ENCODE data around the gene SPACA4.
"Not testable (repeated sequence)": the region's sequence is repeated elsewhere in the genome, so short reads cannot be mapped to it uniquely, and the experiment has no call there.

DNA sequence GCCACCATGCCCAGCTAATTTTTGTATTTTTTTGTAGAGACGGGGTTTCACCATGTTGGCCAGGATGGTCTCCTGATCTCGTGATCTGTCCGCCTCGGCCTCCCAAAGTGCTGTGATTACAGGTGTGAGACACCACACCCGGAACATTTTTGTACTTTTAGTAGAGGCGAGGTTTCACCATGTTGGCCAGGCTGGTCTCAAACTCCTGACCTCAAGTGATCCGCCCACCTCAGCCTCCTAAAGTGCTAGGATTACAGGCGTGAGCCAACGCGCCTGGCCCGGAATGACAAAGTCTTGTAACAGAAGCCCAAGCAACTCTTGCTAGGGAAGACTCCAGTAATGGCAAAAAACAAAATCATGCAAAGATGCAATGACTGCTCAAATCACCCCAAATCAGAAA lies 25.7 kb downstream of the SPACA4 start:
- TF ChIP-seq, protein P1, sequence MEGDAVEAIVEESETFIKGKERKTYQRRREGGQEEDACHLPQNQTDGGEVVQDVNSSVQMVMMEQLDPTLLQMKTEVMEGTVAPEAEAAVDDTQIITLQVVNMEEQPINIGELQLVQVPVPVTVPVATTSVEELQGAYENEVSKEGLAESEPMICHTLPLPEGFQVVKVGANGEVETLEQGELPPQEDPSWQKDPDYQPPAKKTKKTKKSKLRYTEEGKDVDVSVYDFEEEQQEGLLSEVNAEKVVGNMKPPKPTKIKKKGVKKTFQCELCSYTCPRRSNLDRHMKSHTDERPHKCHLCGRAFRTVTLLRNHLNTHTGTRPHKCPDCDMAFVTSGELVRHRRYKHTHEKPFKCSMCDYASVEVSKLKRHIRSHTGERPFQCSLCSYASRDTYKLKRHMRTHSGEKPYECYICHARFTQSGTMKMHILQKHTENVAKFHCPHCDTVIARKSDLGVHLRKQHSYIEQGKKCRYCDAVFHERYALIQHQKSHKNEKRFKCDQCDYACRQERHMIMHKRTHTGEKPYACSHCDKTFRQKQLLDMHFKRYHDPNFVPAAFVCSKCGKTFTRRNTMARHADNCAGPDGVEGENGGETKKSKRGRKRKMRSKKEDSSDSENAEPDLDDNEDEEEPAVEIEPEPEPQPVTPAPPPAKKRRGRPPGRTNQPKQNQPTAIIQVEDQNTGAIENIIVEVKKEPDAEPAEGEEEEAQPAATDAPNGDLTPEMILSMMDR (IDR thresholded peaks at IDR 0.05): not testable (repeated sequence)
- not testable (repeated sequence) for TF ChIP-seq CHD2 (IDR thresholded peaks at IDR 0.05; ENCODE audit: low read length, partially characterized antibody)

All from A549 (cell line).